ENCODE results near the gene PDGFC. TPM values are rescaled to one million over a fixed set of nuclear protein-coding genes. Genes with fewer than 3 reads are reported as not detected.

Gene PDGFC
- total and polyA plus RNA-seq, 2 of the 13 experiments (the other 11 are each of a cell fraction or from before 2014, with no cell fraction given) = 4.6 to 9.1 TPM

DNA sequence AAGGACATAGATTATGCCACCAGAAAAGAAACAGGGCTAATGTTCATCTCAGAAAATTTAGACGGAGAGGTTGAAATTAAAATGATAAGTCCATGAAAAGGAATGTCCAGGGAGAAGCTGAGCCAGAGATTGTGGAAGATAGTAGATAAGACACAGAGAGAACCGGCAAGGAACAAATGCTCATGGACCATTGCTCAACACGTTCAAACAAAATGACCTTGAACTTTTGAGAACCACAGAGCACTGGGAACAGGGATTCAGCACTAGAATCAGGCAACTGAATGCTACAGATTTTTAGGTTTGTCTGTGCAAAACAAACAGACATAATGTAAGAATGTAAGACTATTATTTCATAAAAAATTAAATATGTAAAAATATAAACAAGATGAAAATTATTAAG, 206.3 kb downstream of the PDGFC start (continued):
- TF ChIP-seq, protein P1, sequence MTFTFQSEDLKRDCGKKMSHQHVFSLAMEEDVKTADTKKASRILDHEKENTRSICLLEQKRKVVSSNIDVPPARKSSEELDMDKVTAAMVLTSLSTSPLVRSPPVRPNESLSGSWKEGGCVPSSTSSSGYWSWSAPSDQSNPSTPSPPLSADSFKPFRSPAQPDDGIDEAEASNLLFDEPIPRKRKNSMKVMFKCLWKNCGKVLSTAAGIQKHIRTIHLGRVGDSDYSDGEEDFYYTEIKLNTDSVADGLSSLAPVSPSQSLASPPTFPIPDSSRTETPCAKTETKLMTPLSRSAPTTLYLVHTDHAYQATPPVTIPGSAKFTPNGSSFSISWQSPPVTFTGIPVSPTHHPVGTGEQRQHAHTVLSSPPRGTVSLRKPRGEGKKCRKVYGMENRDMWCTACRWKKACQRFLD (CRISPR knock-in tag; IDR thresholded peaks at IDR 0.05; ENCODE audit: borderline replicate concordance) = no peak
- TF ChIP-seq STAT5B (CRISPR knock-in tag; IDR thresholded peaks at IDR 0.05) (no peak), NR2F6 (IDR thresholded peaks at IDR 0.05) (peak; percentile 63), NR2F6 (CRISPR knock-in tag; IDR thresholded peaks at IDR 0.05) (peak; percentile 73), SOX6 (IDR thresholded peaks at IDR 0.05) (no peak), SOX6 (CRISPR knock-in tag; IDR thresholded peaks at IDR 0.05) (peak; percentile 43; the same call in 1 of the 2 replicates), KLF13 (CRISPR knock-in tag; IDR thresholded peaks at IDR 0.05) (no peak), SNRNP70 (IDR thresholded peaks at IDR 0.05; ENCODE audit: low read depth, low read length) (no peak), RORA (CRISPR knock-in tag; IDR thresholded peaks at IDR 0.05) (no peak), SNAPC2 (CRISPR knock-in tag; IDR thresholded peaks at IDR 0.05) (no peak), SP1 (IDR thresholded peaks at IDR 0.05) (no peak), SP1 (CRISPR knock-in tag; IDR thresholded peaks at IDR 0.05) (no peak), ELF3 (CRISPR knock-in tag; IDR thresholded peaks at IDR 0.05) (0 out of 2 replicates have a peak, but pooled peaks have one; percentile 16), IRX3 (CRISPR knock-in tag; IDR thresholded peaks at IDR 0.05; ENCODE audit: borderline replicate concordance, low read depth) (no peak), SAFB2 (CRISPR knock-in tag; IDR thresholded peaks at IDR 0.05; ENCODE audit: borderline replicate concordance, low read depth) (no peak), ZNF672 (CRISPR knock-in tag; IDR thresholded peaks at IDR 0.05) (no peak), AKAP8 (CRISPR knock-in tag; IDR thresholded peaks at IDR 0.05) (no peak), ZNF773 (CRISPR knock-in tag; IDR thresholded peaks at IDR 0.05; ENCODE audit: borderline replicate concordance) (no peak), TAF15 (IDR thresholded peaks at IDR 0.05; ENCODE audit: low read depth, low read length, poor library complexity, severe bottlenecking) (no peak)
- TF ChIP-seq, protein P2, sequence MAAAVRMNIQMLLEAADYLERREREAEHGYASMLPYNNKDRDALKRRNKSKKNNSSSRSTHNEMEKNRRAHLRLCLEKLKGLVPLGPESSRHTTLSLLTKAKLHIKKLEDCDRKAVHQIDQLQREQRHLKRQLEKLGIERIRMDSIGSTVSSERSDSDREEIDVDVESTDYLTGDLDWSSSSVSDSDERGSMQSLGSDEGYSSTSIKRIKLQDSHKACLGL (CRISPR knock-in tag; IDR thresholded peaks at IDR 0.05) = no peak
- TF ChIP-seq, protein P3, sequence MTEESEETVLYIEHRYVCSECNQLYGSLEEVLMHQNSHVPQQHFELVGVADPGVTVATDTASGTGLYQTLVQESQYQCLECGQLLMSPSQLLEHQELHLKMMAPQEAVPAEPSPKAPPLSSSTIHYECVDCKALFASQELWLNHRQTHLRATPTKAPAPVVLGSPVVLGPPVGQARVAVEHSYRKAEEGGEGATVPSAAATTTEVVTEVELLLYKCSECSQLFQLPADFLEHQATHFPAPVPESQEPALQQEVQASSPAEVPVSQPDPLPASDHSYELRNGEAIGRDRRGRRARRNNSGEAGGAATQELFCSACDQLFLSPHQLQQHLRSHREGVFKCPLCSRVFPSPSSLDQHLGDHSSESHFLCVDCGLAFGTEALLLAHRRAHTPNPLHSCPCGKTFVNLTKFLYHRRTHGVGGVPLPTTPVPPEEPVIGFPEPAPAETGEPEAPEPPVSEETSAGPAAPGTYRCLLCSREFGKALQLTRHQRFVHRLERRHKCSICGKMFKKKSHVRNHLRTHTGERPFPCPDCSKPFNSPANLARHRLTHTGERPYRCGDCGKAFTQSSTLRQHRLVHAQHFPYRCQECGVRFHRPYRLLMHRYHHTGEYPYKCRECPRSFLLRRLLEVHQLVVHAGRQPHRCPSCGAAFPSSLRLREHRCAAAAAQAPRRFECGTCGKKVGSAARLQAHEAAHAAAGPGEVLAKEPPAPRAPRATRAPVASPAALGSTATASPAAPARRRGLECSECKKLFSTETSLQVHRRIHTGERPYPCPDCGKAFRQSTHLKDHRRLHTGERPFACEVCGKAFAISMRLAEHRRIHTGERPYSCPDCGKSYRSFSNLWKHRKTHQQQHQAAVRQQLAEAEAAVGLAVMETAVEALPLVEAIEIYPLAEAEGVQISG (CRISPR knock-in tag; IDR thresholded peaks at IDR 0.05) = no peak
- TF ChIP-seq, protein P4, sequence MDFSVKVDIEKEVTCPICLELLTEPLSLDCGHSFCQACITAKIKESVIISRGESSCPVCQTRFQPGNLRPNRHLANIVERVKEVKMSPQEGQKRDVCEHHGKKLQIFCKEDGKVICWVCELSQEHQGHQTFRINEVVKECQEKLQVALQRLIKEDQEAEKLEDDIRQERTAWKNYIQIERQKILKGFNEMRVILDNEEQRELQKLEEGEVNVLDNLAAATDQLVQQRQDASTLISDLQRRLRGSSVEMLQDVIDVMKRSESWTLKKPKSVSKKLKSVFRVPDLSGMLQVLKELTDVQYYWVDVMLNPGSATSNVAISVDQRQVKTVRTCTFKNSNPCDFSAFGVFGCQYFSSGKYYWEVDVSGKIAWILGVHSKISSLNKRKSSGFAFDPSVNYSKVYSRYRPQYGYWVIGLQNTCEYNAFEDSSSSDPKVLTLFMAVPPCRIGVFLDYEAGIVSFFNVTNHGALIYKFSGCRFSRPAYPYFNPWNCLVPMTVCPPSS (IDR thresholded peaks at IDR 0.05) = no peak
- TF ChIP-seq, protein P5, sequence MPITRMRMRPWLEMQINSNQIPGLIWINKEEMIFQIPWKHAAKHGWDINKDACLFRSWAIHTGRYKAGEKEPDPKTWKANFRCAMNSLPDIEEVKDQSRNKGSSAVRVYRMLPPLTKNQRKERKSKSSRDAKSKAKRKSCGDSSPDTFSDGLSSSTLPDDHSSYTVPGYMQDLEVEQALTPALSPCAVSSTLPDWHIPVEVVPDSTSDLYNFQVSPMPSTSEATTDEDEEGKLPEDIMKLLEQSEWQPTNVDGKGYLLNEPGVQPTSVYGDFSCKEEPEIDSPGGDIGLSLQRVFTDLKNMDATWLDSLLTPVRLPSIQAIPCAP (CRISPR knock-in tag; IDR thresholded peaks at IDR 0.05; ENCODE audit: low read depth) = no peak
- TF ChIP-seq, protein P6, sequence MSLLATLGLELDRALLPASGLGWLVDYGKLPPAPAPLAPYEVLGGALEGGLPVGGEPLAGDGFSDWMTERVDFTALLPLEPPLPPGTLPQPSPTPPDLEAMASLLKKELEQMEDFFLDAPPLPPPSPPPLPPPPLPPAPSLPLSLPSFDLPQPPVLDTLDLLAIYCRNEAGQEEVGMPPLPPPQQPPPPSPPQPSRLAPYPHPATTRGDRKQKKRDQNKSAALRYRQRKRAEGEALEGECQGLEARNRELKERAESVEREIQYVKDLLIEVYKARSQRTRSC (CRISPR knock-in tag; IDR thresholded peaks at IDR 0.05; ENCODE audit: low read depth) = no peak
- TF ChIP-seq, protein P7, sequence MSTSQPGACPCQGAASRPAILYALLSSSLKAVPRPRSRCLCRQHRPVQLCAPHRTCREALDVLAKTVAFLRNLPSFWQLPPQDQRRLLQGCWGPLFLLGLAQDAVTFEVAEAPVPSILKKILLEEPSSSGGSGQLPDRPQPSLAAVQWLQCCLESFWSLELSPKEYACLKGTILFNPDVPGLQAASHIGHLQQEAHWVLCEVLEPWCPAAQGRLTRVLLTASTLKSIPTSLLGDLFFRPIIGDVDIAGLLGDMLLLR (CRISPR knock-in tag; IDR thresholded peaks at IDR 0.05) = no peak

Measured in HepG2 (cell line).